ENCODE measurements around the gene SORCS2.

GRCh38 chr4:7738458-7739076 lies 546.2 kb downstream of the SORCS2 start:
- TF ChIP-seq CTCF (IDR thresholded peaks at IDR 0.05; ENCODE audit: low read depth, low read length) (no peak), EZH2phosphoT487 (IDR thresholded peaks at IDR 0.05; ENCODE audit: low read depth) (no peak)
